ENCODE measurements around the gene CBX1. TPM values are rescaled to one million over a fixed set of nuclear protein-coding genes. Genes with fewer than 3 reads are reported as not detected.

The CBX1 gene
- total and polyA plus RNA-seq, 2 of the 8 experiments (the other 6 are each of a cell fraction or from before 2014, with no cell fraction given), result 38.7 to 173 TPM

DNA sequence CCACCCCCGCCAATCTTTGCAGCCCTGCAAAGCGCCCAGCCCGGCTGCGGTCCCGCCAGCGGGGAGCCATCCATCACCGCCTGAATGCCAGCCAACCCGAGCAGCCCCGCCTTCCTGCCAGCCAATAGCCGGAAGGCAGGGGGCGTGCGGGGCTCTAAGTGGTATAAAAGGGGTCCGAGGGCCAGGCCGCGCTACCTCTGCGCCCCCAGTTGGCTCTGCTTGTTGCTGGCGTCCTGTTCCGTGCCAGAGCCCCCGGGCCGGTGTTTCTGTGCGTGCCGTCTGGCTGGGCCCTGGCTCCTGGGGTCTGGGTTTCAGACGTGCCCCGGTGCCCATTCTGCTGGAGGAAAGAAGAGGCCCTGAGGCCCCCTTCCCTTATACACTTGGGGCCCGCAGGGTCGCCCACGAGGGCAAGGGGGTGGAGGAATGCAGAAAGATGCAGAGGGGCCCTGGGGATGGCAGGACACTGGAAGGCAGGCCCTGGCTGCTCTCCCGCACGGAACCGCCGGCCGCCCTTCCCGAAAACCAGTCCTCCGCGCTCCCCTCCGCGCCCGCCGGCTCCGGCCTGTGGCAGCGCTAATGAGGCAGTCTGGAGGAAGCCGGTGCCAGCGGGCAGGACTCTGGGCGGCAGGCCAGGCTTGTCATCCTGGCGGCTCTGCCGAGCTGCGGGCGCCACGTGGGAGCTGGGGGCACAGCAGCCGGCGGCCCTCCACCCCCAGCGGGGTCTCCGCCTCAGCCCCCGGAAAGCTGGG, 77.7 kb downstream of the CBX1 start:
- DNase-seq (ENCODE audit: low read depth in 1 of 2, low spot score in 2 of 2), result peak; percentile 69 to 93
- Histone ChIP-seq H3K23me2 (ENCODE audit: low read depth, low read length) (peaks cover 18% of the 10 kb centered on the region), H3K4me1 (replicated peaks in 1 of 4; ENCODE audit: control insufficient read depth in 3 of 4, insufficient read depth in 4 of 4, low read length in 3 of 4) (peaks cover 0 to 21% (median 11%) of the 10 kb centered on the region in 4 experiments; a peak in 5 of 7 replicates), H3K23ac (ENCODE audit: insufficient read length) (no peak overlapping the region), H2BK15ac (ENCODE audit: low read length) (no peak overlapping the region), H3K4me2 (ENCODE audit: insufficient read depth in 1 of 2, low read depth in 2 of 2, low read length in 2 of 2) (peak overlapping the region; percentile 42 to 86), H3K4ac (replicated peaks; ENCODE audit: insufficient read length, low read depth, low read length) (no peak overlapping the region), H2BK5ac (ENCODE audit: low read depth, low read length) (no peak overlapping the region), H2AFZ (ENCODE audit: low read length) (peak overlapping the region; percentile 9; the same call in 1 of the 2 replicates), H2AK5ac (ENCODE audit: low read depth, low read length) (no peak overlapping the region), H4K91ac (replicated peaks; ENCODE audit: insufficient read length, low read length) (peak overlapping the region; percentile 12), H2BK120ac (replicated peaks; ENCODE audit: low read depth, low read length) (no peak overlapping the region), H3K9me3 (ENCODE audit: insufficient read depth in 2 of 2, low read depth in 1 of 2, low read length in 1 of 2) (no peaks in the 10 kb centered on the region), H4K5ac (ENCODE audit: insufficient read length, low read depth, low read length) (no peak overlapping the region), H2BK12ac (ENCODE audit: low read depth, low read length) (no peak overlapping the region), H4K20me1 (replicated peaks in 1 of 2; ENCODE audit: control insufficient read depth in 1 of 2, insufficient read depth in 2 of 2, low read length in 2 of 2) (no peaks in the 10 kb centered on the region), H3K27me3 (replicated peaks in 1 of 4; ENCODE audit: control insufficient read depth in 3 of 4, extremely low read depth in 1 of 4, insufficient read depth in 3 of 4, low read length in 3 of 4) (peaks cover 2 to 23% (median 17%) of the 10 kb centered on the region in 4 experiments), H2BK20ac (ENCODE audit: low read length) (no peak overlapping the region), H4K8ac (ENCODE audit: extremely low read depth, insufficient read depth, low read length) (peak overlapping the region; percentile 87), H3K18ac (ENCODE audit: extremely low read depth, low read length) (no peak overlapping the region), H3K56ac (replicated peaks; ENCODE audit: insufficient read length, low read depth, low read length) (peak overlapping the region; percentile 27), H3K4me3 (ENCODE audit: extremely low read depth in 1 of 4, insufficient read depth in 2 of 4, low read depth in 3 of 4, low read length in 4 of 4) (peak overlapping the region; percentile 23 to 65 (median 44)), H3K9ac (replicated peaks in 1 of 4; ENCODE audit: extremely low read depth in 1 of 4, low read depth in 3 of 4, low read length in 3 of 4) (no peak overlapping the region), H3K79me2 (ENCODE audit: control insufficient read depth in 1 of 2, insufficient read depth in 2 of 2, low read length in 2 of 2) (no peaks in the 10 kb centered on the region), H3K79me1 (ENCODE audit: low read depth, low read length) (no peaks in the 10 kb centered on the region), H3K14ac (ENCODE audit: insufficient read length) (no peak overlapping the region), H3K27ac (ENCODE audit: low read depth, low read length) (no peak overlapping the region), H3K36me3 (ENCODE audit: control insufficient read depth in 2 of 4, insufficient read depth in 4 of 4, low read length in 3 of 4) (no peaks in the 10 kb centered on the region)
- no peak for FAIRE-seq
- ChIA-PET POLR2A (ENCODE audit: partially characterized antibody) (interaction anchor here (0.9 to 28.1 kb wide), 3 partner anchors 10 to 68 kb away, joined by 4 to 1227 read pairs (median 5); partner anchors contain the start of gene NFE2L1), CTCF (ENCODE audit: partially characterized antibody) (interaction anchor here (0.7 kb wide), 1 partner anchor 10 kb away, joined by 3 read pairs; no protein-coding TSS in a partner anchor)
- 2% methylated on average over 46 of the region's 54 CpGs; no CpG with 5 or more reads in 1 of the 2 experiments for WGBS, 2 experiments (ENCODE audit: extremely low coverage in 1 of 2, insufficient coverage in 1 of 2, insufficient read length in 1 of 2, insufficient replicate concordance in 2 of 2, low coverage in 1 of 2, low lambda C conversion rate in 2 of 2, missing lambda C conversion rate in 1 of 2)
- TF ChIP-seq CEBPB (IDR thresholded peaks at IDR 0.05; ENCODE audit: low read depth, low read length) (no peak), SAP30 (IDR thresholded peaks at IDR 0.05; ENCODE audit: insufficient read depth, insufficient replicate concordance, low read length) (no peak), FOSL1 (IDR thresholded peaks at IDR 0.05; ENCODE audit: insufficient read depth, low read depth, low read length) (no peak), SRF (IDR thresholded peaks at IDR 0.05; ENCODE audit: low read depth, low read length) (no peak), CBX8 (IDR thresholded peaks at IDR 0.05; ENCODE audit: borderline replicate concordance, low read depth, low read length) (no peak), NANOG (IDR thresholded peaks at IDR 0.05; ENCODE audit: insufficient read depth, low read depth, low read length, poor library complexity, severe bottlenecking) (peak; percentile 6), CHD1 (IDR thresholded peaks at IDR 0.05; ENCODE audit: low read depth, low read length) (no peak), EP300 (IDR thresholded peaks at IDR 0.05; ENCODE audit: borderline replicate concordance in 1 of 2, low read depth in 2 of 2, low read length in 2 of 2) (no peak), POU5F1 (IDR thresholded peaks at IDR 0.05; ENCODE audit: low read depth, low read length) (no peak), EZH2 (IDR thresholded peaks at IDR 0.05; ENCODE audit: low read depth, low read length, severe bottlenecking) (no peak), SIX5 (IDR thresholded peaks at IDR 0.05; ENCODE audit: low read depth, low read length) (no peak), KDM1A (IDR thresholded peaks at IDR 0.05; ENCODE audit: borderline replicate concordance, low read length) (no peak)
